Measurements from ENCODE around the gene JMJD8.
A peak's percentile ranks its signal among the peaks of the same experiment; 100 is the strongest.

The JMJD8 gene, protein sequence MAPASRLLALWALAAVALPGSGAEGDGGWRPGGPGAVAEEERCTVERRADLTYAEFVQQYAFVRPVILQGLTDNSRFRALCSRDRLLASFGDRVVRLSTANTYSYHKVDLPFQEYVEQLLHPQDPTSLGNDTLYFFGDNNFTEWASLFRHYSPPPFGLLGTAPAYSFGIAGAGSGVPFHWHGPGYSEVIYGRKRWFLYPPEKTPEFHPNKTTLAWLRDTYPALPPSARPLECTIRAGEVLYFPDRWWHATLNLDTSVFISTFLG

DNA sequence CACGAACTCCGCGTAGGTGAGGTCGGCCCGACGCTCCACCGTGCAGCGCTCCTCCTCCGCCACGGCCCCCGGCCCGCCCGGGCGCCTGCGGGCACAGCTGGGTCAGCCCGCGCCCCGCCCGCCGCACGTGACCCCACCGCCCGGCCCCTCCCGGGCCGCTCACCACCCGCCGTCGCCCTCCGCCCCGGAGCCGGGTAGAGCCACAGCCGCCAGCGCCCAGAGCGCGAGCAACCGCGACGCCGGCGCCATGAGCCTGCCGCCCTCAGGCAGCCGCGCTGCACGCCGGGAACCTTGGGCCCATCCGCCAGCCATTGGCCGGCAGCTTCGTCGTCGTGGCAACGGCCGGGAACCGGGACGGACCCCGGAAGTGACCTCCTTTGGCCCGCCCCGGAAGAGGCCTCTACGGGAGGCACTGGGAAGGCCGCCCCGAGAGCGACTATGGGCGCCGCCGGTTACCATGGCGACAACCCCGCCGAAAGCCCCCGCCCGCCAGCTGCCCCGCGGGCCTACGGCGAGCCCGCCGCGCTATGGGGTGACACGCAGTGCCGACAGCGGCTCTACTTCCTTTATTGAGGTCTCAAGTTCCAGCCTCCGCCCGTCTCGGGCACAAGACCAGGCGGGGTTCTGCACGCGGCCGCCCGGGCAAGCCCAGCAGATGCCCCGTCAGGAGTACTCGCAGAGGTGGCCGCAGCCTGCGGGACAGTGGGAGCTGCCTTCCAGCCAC lies at the start of gene JMJD8:
Gene JMJD8, minus strand, starts transcription at position 264 of the 724 bp plus-strand sequence. Its CDS starts 15 bp downstream, at position 249.
- DNase-seq, result peak; percentile 75

DNA sequence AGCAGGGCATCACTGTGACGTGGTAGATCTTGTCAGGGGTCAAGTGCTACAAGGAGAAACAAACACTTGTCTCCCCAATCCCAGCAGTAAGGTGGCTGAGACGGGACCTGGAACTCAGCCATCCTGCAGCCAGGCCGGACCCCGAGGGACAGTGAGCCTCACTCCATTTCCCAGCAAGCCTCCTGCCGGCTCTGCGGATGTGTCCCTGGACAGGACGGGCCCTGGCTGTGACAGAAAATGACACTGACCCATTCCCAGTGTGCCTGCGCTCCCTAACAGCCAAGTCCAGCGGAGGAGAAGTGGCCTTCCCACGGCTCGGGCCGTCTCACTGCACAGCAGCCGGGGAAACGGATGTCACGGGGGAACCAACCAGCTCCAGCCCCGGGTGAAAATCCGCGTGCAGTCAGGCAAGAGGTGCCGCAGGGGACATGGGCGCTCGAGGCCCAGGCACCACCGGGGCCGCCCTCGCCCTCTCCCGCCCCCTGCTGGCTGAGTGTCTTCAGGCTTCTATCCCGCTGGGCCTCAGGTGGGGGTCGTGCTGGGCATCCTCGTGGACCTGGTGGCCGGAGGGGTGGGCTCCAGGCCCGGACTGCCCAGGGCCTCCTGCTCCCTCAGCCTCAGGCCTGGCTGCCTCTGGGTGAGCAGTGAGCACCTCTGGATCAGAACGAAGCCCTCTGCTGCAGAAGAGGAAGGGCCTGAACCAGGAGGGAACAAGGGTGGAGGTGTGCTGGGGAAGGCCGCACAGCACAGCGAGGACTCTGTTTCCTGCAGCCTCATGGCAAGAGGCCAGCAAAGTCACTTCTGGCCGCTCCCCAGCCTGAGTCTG lies 49.5 kb upstream of the JMJD8 start:
- no peak for DNase-seq

DNA sequence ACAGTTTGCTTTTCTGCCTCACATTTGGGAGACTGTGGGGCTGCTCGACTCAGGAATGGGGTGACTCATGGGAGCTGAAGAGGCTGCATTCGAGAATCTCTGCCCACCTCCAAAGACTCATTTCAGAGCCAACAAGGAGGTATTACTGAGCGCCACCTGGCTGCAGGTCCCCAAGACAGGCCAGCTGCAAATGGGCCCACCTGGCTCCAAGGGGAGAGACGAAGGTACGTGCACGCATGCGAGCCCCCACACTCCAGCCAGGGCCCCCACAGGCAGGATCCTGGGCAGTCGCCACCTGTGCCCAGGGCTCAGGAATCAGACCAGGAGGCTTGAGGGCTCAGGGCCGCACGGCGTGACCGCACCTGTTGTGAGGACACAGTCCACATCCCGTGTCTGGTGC lies 48.8 kb upstream of the JMJD8 start:
- no peak for DNase-seq

DNA sequence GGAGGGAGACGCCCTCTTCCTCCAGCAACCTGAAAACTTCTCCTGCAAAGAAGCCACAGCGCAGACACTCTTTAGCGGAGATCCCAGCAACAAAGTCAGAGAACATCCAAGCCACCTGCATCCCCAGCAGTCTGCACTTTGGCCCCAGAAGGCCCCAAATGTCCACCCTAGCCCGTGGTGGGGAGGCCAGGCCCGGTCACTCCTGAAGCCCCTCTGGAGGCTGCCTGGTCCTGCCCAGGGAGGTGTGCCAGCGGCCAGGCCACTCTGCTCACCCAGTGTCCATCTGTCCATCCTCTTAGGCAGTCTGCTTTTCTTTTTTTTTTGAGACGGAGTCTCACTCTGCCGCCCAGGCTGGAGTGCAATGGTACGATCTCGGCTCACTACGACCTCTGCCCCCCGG lies 48.2 kb upstream of the JMJD8 start:
- no peak for DNase-seq

DNA sequence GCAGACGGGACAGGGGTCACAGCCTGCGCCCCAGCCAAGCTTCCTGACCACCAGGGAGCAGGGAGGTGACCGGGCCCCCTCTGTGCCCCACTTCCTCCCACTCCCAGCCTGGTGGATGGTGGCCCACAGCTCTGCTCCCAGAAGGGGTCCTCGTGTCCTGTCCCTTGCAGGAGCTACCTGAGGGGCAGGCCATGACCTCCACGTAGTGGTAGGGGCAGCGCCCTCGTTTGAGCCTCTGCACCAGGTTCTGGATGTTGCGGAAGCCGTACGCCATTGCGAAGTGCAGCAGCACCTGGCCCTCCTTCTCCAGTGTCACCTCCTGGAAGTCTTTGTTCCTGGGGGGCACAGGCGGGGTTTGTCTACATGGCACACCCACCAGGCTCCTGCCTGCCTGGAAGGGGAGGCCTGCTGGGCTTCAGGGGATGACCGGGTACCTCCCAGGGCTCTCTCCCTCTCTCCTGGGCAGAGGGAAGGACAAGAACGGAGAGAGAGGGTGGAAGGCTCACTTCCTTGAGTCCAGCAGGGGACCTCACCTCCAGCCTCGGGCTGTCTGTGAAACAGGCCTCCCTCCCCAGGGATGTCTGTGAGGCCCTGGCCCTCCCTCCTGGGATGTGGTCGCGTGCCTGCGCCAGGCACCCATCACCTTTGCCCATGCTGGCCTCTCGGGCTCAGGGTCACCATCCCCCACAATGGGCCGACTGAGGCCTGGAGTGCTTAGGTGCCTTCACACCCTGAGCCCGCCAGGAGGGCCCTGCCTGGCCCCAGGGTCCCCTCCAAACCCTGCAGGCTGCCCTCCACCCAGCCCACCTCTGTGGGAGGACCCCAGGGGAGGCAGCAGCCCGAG lies 46.8 kb upstream of the JMJD8 start:
- no peak for DNase-seq

DNA sequence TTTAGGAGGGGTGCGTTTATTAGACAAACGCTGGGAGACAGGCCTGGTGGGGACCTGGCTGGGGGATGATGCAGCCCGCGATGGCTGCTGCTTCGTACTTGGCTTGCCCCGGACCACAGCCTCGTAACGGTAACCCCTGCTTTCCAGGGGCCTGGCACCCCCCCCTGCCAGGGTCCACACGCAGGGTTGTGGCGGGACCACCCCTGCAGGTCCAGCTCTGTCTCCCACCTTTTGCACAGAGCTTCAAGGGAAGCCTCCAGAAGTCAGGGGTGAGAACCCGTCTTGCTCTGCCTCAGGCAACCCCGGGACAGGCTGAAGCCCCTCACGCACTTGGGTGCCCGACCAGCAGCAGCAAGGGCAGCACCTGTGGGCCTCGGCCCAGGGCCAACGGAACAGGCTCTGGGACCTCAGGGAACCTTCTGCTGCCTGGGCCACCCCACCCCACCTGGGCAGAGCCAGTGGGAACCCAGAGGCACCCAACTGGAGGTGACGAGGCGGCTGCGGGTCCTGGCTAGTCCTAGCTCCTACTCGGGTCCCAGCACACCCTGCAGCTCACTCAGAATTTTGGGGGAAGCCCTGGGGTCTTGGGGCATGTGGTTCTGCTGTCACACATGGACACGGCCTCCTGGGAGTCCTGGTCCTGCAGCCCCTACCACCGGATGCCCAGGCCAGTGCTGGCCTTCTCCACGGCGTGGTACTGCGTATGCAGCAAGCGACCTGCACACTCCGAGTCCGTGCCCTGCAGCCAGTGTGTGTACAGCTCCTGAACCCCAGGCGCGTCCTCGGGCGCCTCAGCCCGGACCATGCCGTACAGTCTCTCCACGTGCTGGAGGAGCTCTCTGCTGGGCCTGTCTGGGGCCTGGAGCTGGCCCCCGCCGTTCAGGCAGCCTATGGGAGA lies 45.9 kb upstream of the JMJD8 start:
- no peak for DNase-seq

DNA sequence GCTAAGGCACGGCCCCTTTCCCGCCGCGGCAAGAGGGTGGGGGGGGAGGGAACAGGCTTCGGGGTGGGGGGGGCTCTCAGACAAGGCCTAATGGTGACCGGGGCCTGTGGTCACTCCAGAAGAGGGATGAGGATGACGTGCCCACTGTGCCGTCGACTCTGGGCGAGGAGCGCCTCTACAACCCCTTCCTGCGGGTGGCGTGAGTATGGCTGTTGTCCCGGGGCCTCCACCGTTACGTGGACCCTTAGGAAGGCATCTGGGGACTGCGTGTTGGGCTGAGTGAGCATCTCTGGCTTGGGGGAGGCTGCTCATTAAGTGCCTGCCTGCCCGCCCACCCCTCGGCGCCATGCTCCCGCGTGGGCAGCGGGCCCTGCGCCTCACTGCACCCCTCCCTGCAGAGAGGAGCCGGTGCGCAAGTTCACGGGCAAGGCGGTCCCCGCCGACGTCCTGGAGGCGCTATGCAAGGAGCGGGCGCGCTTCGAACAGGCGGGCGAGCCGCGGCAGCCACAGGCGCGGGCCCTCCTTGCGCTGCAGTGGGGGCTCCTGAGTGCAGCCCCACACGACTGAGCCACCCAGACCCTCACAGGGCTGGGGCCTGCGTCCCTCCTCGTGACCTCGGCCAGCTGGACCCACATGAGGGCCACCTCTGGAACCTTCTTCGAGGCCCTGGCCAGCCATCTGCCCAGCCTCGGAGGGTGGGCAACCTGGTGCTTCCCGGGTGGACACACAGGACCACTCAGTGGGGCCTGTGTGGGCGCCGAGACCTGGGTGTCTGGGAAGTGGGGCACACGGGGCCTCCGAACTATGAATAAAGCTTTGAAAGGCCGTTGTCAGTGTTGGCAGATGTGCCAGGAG lies 45.0 kb upstream of the JMJD8 start:
- DNase-seq, result no peak

DNA sequence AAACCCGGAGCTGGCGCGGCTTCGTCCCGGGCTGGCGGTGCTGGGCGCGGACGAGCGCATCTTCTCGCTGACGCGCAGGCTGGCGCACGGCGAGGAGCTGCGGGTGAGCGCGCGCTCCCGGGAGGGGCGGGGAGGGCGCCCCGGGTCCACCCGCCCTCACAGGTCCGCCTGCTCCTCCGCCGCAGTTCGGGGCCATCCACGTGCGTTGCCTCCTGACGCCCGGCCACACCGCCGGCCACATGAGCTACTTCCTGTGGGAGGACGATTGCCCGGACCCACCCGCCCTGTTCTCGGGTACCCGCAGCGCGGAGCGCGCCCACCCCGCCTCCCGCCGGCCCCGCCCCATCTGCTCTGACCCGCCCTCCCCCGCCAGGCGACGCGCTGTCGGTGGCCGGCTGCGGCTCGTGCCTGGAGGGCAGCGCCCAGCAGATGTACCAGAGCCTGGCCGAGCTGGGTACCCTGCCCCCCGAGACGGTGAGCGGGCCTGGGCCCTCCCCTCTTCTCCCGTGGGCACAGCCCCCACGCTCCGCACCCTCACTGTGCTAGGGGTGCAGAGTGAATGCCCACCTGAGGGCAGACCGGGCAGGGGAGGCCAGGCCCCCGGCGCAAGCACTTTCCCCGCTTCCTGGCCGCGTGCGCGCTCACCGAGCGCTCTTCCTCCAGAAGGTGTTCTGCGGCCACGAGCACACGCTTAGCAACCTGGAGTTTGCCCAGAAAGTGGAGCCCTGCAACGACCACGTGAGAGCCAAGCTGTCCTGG lies 44.2 kb upstream of the JMJD8 start:
- DNase-seq, result no peak

DNA sequence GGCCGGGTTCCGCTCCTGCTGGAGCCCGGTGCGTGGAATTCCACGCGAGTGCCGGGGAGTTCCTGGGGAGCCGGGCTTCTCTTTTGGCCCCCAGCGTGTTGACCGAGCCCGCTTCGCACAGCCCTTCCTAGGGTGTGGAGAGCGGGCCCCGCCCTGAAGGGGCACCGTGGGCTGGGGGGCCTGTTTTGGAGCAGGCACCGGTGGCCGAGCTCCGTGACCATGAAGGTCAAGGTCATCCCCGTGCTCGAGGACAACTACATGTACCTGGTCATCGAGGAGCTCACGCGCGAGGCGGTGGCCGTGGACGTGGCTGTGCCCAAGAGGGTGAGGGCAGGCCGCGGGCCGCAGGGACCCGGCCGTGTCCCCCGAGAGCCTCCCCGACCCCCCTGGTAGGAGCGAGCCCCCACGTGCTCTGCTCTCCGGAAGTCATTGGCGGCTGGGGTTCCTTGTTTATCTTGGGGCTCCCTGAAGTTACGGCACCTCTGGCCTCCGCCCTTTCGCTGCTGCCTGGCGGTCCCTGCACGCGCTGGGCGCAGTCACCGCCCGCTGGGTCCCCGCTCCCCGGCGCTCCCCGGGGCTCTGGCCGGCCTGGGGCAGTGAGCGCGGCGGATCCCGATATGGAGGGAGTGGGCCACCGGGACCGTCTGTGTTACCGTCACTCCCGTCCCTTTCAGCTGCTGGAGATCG lies 43.3 kb upstream of the JMJD8 start:
- DNase-seq, result no peak

DNA sequence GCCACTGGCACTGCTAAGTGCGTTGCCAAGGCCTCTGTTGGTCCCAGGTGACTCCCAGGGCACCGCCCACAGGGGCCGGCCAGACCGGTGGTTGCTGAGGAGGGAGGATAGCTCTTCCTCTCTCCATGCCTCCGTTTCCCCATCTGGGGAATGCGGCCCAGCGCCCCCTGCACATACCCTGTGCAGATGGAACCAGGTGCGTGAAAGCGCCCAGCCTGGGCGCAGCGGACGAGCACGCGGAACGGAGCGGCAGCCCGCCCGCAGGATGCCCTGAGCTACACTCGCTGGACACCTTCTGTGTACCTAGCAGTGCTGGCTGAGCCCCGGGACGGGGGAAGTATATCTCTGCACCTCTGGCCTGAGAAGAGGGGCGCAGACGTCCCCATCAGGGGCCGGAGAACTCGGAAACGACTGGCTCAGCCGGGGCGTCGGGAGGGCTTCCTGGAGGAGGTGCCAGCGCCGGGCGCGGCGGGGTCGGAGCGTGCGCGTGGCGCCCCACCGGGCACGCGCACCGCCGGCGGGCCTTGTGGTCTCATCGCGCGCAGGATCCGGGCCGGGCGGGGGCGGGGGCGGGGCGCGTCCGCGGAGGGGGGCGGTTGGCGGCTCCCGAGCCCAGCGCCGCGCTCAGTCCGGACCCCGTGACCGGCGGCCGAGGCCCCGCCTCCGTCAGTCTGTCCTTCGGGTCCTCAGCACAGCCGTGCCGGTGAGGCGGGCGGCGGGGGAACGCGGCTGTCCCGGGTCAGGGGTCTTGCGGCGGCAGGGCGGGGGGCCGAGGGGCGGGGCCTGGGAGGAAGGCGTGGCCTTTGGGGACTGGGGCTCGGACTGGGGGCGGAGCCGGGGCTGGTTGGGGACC lies 42.5 kb upstream of the JMJD8 start, which contains the start of the genes CCDC78 and HAGHL:
Gene CCDC78, minus strand, starts transcription at position 6 of the 853 bp plus-strand sequence. CDS start 76 bp downstream, outside the sequence.
Gene HAGHL, plus strand, starts transcription at position 669 of the 853 bp plus-strand sequence. CDS start 404 bp downstream, outside the sequence.
- no peak for DNase-seq

DNA sequence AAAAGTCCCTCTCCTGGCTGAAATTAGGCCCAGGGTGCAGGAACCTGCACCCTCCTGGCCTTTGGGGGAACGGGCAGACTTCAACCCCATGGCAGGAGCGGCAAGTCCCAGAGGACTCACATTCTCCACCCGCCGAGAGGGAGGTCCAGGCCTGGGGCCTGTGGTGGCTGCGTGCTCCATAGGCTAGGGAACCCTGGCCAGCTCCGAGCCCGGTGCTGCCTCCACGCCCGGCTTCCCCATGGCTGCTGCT lies 42.0 kb upstream of the JMJD8 start:
- no peak for DNase-seq

DNA sequence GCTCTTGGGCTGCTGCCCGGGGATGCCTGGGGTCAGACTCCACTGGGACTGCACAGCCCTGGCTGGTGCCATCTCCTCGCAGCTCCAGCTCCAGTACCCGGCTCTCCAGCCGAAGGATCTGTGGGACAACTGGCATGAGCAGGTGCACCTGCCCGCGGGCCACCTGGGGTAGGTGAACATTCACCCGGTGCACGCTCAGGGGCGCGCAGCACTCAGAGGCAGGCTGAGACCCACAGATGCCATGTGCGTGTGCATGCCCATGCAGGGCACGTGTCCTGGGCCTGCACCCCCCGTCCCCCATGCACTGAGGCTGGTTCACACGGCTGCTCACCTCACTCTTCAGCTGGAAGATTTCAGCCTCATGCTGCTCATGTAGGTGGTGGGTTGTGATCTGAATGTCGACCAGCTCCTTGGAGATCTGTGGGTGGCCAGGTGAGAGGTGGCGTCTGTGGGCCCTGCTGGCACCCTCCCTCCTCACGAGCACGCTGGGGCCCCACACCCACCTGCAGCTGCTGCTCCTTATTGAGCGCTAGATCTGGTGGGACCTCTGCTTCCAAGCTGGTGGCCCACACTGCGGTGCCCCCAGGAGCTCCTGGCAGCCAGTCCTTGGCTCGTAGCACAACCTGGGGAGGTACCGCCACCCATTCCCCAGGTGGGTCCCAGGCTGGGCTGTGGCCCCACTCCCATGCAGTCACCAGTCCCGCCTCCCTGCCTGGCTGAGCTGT lies 41.5 kb upstream of the JMJD8 start:
- DNase-seq, result no peak

DNA sequence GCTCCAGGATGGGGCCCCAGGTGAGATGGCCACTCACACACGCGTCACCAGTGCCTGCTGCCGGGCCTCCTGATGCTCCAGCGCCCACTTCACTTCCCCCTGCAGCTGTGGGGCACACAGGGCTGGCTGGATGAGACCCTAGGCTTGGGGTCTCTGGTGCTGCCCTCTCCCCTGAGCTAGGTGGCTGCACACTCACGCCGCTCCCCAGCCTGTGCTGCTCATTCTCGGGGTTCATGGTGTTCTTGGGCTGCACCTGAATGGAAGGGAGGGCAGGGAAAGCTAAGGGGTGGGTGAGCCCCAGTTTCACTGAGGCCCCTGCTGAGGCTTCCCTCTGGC lies 40.9 kb upstream of the JMJD8 start:
- no peak for DNase-seq

DNA sequence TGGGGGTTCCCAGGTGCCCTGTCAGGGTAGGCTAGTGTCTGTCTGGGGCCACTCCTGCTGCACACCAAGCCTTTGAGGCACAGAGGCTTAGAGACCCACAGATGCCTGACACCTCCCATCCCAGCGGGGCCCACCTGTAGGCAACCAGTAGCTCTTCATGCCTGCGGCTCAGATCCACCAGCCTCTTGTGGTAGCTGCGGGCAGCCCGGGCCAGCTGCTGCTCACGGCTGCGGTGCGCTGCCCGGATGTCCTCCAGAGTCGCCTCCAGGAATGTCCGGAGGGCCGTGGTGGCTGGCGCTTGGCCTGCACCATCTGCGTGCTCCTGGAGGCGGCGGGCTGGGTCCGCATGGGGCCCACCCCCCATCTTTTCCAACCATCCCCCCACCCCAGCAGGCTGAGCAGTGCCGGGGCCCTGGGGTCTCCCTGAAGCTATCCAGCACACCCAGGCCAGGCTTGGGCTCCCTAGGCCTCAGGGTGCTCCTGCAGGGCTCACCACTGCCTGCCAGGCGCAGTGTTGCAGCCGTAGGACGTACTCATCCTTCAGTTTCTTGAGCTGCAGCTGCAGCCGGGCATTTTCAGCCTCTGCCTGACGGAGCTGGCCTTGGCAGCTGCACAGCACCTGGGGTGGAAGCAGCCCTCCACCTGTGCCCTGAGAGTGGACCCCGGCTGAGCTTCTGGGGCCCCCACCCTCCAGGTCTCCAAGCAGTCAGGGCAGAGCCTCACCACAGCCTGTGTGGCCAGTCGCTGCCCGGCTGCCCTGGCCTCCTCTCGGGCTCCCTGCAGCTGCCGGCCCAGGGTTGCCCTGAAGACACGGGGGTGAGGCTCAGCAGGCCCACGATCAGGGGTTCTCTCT lies 40.3 kb upstream of the JMJD8 start:
- no peak for DNase-seq

DNA sequence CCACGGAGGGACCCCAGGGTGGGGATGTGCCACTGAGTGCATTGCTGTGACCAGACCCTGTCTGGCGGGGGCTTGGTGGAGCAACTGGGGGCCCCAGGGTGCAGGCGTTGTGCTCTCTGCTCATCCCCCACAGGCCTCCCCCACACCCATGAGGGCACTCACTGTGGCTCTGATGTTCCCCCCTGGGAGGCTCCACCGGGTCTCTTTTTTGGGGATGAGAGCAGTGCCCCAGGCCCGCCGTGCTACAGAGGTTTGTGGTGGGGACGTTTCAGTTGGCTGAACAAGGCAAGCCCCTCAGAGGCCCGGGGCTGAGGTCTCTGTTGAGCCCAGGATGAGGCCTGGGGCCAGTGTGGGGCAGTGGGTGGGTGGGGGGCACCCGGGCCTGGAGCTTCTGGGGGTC lies 39.6 kb upstream of the JMJD8 start:
- no peak for DNase-seq

DNA sequence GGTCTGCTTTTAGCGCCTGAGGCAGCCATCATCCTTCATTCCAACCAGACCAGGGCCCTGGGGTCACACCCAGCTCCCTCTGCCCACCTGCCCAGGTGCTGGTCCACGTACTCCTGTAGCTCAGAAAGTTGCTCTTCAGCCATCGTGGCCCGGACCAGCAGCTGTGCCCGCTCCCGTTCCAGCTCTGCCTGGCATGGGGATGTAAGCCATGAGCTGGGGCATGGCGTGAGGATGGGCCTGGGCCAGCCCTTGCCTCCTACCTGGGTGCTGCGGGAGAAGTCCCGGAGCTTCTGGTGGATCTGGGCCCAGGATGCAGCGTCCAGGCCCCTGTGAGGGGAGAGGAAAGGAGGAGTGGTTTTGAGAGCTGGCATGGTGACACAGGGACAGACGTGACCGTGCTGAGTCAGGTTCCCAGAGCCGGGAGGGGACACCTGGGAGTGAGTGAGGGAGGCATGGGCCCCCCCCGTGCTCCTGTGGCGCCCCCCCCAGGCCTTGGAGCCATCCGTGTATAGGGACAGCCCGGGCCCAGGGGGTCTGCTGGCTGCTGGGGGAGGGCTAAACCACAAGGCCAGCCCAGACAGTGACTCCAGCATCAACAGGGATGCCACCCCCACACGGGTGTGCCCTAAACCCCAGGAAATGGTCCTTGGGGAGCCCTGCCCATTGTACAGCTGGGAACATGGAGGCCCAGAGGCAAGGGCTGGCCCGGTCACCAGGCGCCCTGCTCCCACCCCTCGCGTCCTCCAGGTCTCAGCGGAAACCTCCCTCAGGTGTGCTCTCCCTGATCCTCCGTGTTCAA lies 38.9 kb upstream of the JMJD8 start:
- DNase-seq, result no peak
